ENCODE data around the gene SPSB4.

Gene SPSB4

DNA sequence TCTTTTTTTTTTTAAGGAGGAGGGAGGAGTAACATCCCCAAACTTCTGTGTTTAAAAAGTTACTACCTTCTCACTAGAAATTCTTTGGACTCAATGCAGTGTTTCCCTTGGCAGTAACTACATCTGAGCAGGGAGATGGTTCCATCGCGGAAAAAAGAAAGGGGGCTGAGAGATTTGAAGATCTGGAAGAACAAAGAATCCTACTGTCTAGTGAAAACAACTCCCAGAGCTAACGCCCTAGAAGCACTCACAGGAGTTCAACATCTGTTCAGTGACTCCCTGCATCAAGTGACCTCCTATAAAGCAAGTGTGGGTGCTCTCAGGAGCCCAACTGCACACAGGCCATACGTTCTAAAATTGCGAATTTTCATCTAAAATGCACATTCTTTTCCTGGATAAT, 113.7 kb downstream of the SPSB4 start:
- POLR2A ChIA-PET, result no interaction called here
- no peaks in the 10 kb centered on the region for H3K36me3 ChIP-seq (ENCODE audit: control insufficient read depth in 2 of 2, insufficient read depth in 1 of 2, low read length in 2 of 2)
- no peaks in the 10 kb centered on the region for H3K4me1 ChIP-seq (ENCODE audit: control insufficient read depth, insufficient read depth, low read length)
- TF ChIP-seq, protein P1, sequence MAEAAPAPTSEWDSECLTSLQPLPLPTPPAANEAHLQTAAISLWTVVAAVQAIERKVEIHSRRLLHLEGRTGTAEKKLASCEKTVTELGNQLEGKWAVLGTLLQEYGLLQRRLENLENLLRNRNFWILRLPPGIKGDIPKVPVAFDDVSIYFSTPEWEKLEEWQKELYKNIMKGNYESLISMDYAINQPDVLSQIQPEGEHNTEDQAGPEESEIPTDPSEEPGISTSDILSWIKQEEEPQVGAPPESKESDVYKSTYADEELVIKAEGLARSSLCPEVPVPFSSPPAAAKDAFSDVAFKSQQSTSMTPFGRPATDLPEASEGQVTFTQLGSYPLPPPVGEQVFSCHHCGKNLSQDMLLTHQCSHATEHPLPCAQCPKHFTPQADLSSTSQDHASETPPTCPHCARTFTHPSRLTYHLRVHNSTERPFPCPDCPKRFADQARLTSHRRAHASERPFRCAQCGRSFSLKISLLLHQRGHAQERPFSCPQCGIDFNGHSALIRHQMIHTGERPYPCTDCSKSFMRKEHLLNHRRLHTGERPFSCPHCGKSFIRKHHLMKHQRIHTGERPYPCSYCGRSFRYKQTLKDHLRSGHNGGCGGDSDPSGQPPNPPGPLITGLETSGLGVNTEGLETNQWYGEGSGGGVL (tag by site-specific recombination; IDR thresholded peaks at IDR 0.05), result no peak
- no peak for TF ChIP-seq ZNF354C (tag by site-specific recombination; IDR thresholded peaks at IDR 0.05; ENCODE audit: borderline replicate concordance, low read depth)
- TF ChIP-seq ZEB2 (tag by site-specific recombination; IDR thresholded peaks at IDR 0.05), result no peak
- no peak for TF ChIP-seq ZNF530 (tag by site-specific recombination; IDR thresholded peaks at IDR 0.05; ENCODE audit: low read depth)
- no peak for TF ChIP-seq YY1 (tag by site-specific recombination; IDR thresholded peaks at IDR 0.05)
- no peak for TF ChIP-seq ZNF155 (tag by site-specific recombination; IDR thresholded peaks at IDR 0.05)
- TF ChIP-seq ZIC2 (tag by site-specific recombination; IDR thresholded peaks at IDR 0.05), result no peak
- no peak for TF ChIP-seq ZNF626 (tag by site-specific recombination; IDR thresholded peaks at IDR 0.05)
- TF ChIP-seq ZNF366 (tag by site-specific recombination; conservative IDR thresholded peaks at IDR 0.05), result no peak
- TF ChIP-seq ZNF768 (tag by site-specific recombination; IDR thresholded peaks at IDR 0.05), result no peak
- no peak for TF ChIP-seq ZNF518A (tag by site-specific recombination; conservative IDR thresholded peaks at IDR 0.05; ENCODE audit: low read depth)
- TF ChIP-seq, protein P2, sequence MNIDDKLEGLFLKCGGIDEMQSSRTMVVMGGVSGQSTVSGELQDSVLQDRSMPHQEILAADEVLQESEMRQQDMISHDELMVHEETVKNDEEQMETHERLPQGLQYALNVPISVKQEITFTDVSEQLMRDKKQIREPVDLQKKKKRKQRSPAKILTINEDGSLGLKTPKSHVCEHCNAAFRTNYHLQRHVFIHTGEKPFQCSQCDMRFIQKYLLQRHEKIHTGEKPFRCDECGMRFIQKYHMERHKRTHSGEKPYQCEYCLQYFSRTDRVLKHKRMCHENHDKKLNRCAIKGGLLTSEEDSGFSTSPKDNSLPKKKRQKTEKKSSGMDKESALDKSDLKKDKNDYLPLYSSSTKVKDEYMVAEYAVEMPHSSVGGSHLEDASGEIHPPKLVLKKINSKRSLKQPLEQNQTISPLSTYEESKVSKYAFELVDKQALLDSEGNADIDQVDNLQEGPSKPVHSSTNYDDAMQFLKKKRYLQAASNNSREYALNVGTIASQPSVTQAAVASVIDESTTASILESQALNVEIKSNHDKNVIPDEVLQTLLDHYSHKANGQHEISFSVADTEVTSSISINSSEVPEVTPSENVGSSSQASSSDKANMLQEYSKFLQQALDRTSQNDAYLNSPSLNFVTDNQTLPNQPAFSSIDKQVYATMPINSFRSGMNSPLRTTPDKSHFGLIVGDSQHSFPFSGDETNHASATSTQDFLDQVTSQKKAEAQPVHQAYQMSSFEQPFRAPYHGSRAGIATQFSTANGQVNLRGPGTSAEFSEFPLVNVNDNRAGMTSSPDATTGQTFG (tag by site-specific recombination; IDR thresholded peaks at IDR 0.05; ENCODE audit: borderline replicate concordance), result no peak
- no peak for TF ChIP-seq ZNF664 (tag by site-specific recombination; IDR thresholded peaks at IDR 0.05)
- TF ChIP-seq MZF1 (tag by site-specific recombination; IDR thresholded peaks at IDR 0.05; ENCODE audit: borderline replicate concordance), result no peak
- no peak for TF ChIP-seq ZBTB17 (tag by site-specific recombination; IDR thresholded peaks at IDR 0.05)
- no peak for TF ChIP-seq KLF16 (tag by site-specific recombination; IDR thresholded peaks at IDR 0.05)
- H3K4me3 ChIP-seq (ENCODE audit: low read depth, low read length), result no peak overlapping the region
- no peak overlapping the region for H3K27ac ChIP-seq (ENCODE audit: extremely low read depth, low read depth, low read length)
- CTCF ChIA-PET, result interaction anchor here (0.6 kb wide), 1 partner anchor 52 kb away, joined by 5 read pairs; no protein-coding TSS in a partner anchor
- H3K9me3 ChIP-seq (ENCODE audit: control insufficient read depth, insufficient read depth, low read depth, low read length), result no peaks in the 10 kb centered on the region

DNA sequence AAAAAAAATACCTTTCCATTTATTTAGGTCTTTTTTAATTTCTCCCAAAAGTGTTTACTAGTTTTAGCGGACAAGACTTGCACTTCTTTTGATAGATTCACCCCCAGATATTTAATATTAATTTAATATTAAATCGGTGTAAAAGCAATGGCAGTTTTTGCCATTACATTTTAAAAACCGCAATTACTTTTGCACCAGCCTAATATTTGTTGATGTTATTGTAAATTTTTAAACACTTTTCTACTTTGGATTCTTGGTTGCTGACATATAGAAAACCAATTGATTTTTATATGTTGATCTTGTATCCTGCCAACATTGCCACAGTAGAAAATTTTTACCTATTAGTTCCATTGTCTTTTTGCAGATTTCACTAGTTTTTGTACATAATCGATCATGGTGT, 116.5 kb downstream of the SPSB4 start:
- H3K4me3 ChIP-seq (ENCODE audit: low read depth, low read length), result no peak overlapping the region
- no peaks in the 10 kb centered on the region for H3K4me1 ChIP-seq (ENCODE audit: control insufficient read depth, insufficient read depth, low read length)
- H3K9me3 ChIP-seq (ENCODE audit: control insufficient read depth, insufficient read depth, low read depth, low read length), result no peaks in the 10 kb centered on the region
- ChIA-PET CTCF (no interaction called here), POLR2A (no interaction called here)
- no peaks in the 10 kb centered on the region for H3K36me3 ChIP-seq (ENCODE audit: control insufficient read depth in 2 of 2, insufficient read depth in 1 of 2, low read length in 2 of 2)
- no peak for TF ChIP-seq ZNF514 (tag by site-specific recombination; IDR thresholded peaks at IDR 0.05)
- TF ChIP-seq YY2 (tag by site-specific recombination; IDR thresholded peaks at IDR 0.05), result no peak
- no peak for TF ChIP-seq ZNF777 (tag by site-specific recombination; IDR thresholded peaks at IDR 0.05; ENCODE audit: borderline replicate concordance)
- TF ChIP-seq GLI4 (tag by site-specific recombination; IDR thresholded peaks at IDR 0.05), result no peak
- no peak for TF ChIP-seq ZSCAN16 (tag by site-specific recombination; IDR thresholded peaks at IDR 0.05)
- no peak for TF ChIP-seq ZBTB49 (tag by site-specific recombination; IDR thresholded peaks at IDR 0.05; ENCODE audit: low read depth)
- TF ChIP-seq ZNF585B (tag by site-specific recombination; IDR thresholded peaks at IDR 0.05), result no peak
- TF ChIP-seq ZNF121 (tag by site-specific recombination; IDR thresholded peaks at IDR 0.05), result no peak
- TF ChIP-seq OVOL3 (tag by site-specific recombination; IDR thresholded peaks at IDR 0.05), result no peak
- H3K27ac ChIP-seq (ENCODE audit: extremely low read depth, low read depth, low read length), result no peak overlapping the region
